H9 (cell line): ENCODE measurements around the gene UTP18. TPM values are rescaled to one million over a fixed set of nuclear protein-coding genes. Genes with fewer than 3 reads are reported as not detected.

Experiments used
- DNase-seq: peaks from one replicate; pipeline ENCODE4 v3.0.0-alpha.2; 2017
- H2AFZ ChIP-seq: one replicate; pipeline ENCODE4 v1.6.1; 2013; ENCODE audit warnings: mild to moderate bottlenecking, low read length, control low read depth, moderate library complexity
- H2AK5ac ChIP-seq: 2 replicates; pipeline ENCODE4 v1.6.1; 2013; ENCODE audit warnings: low read length, control low read depth, mixed read lengths; ENCODE audit not compliant: insufficient read length
- H2BK120ac ChIP-seq: one replicate; pipeline ENCODE4 v1.6.1; 2013; ENCODE audit warnings: low read depth, mild to moderate bottlenecking, low read length, control low read depth, inconsistent platforms; ENCODE audit not compliant: poor library complexity, severe bottlenecking
- H2BK12ac ChIP-seq: 2 replicates; pipeline ENCODE4 v1.6.1; 2013; ENCODE audit warnings: low read length, control low read depth, mixed read lengths, low read depth; ENCODE audit not compliant: insufficient read length
- H2BK15ac ChIP-seq: 2 replicates; pipeline ENCODE4 v1.6.1; 2013; ENCODE audit warnings: low read depth, low read length, control low read depth
- H2BK20ac ChIP-seq: one replicate; pipeline ENCODE4 v1.6.1; 2013; ENCODE audit warnings: low read depth, mild to moderate bottlenecking, low read length, control low read depth, inconsistent platforms; ENCODE audit not compliant: poor library complexity, severe bottlenecking
- H2BK5ac ChIP-seq: 2 replicates; pipeline ENCODE4 v1.6.1; 2013; ENCODE audit warnings: low read length, control low read depth, mixed read lengths; ENCODE audit not compliant: insufficient read length
- H3K14ac ChIP-seq: 2 replicates; pipeline ENCODE4 v1.6.1; 2013; ENCODE audit warnings: low read length, control low read depth; ENCODE audit not compliant: insufficient read depth
- H3K18ac ChIP-seq: 2 replicates; pipeline ENCODE4 v1.6.1; 2013; ENCODE audit warnings: low read depth, mild to moderate bottlenecking, mixed read lengths, low read length, control low read depth; ENCODE audit not compliant: insufficient read length
- H3K23ac ChIP-seq: 2 replicates; pipeline ENCODE4 v1.6.1; 2013; ENCODE audit warnings: low read length, control low read depth, mixed read lengths, low read depth; ENCODE audit not compliant: insufficient read length
- H3K23me2 ChIP-seq: 2 replicates; pipeline ENCODE4 v1.6.1; 2013; ENCODE audit warnings: low read depth, mild to moderate bottlenecking, mixed read lengths, low read length, control low read depth; ENCODE audit not compliant: insufficient read length, poor library complexity, severe bottlenecking
- H3K27ac ChIP-seq: 2 replicates; pipeline ENCODE4 v1.5.1; 2013; ENCODE audit warnings: low read length, control low read depth, mixed read lengths, low read depth; ENCODE audit not compliant: insufficient read length
- H3K27me3 ChIP-seq: 2 replicates; pipeline ENCODE4 v1.6.1; 2013; ENCODE audit warnings: low read length, control low read depth, inconsistent platforms; ENCODE audit not compliant: insufficient read depth
- H3K4ac ChIP-seq: 2 replicates; pipeline ENCODE4 v1.6.1; 2013; ENCODE audit warnings: low read depth, mild to moderate bottlenecking, control low read depth, inconsistent platforms, low read length, moderate library complexity
- H3K4me1 ChIP-seq: 2 replicates; pipeline ENCODE4 v1.6.1; 2013; ENCODE audit warnings: low read length, control low read depth, inconsistent platforms; ENCODE audit not compliant: insufficient read depth
- H3K4me2 ChIP-seq: 2 replicates; pipeline ENCODE4 v1.6.1; 2013; ENCODE audit warnings: low read length, control low read depth, mixed read lengths; ENCODE audit not compliant: insufficient read length, insufficient read depth
- H3K56ac ChIP-seq: 2 replicates; pipeline ENCODE4 v1.6.1; 2013; ENCODE audit warnings: low read depth, mild to moderate bottlenecking, mixed read lengths, low read length, control low read depth; ENCODE audit not compliant: insufficient read length
- H3K79me1 ChIP-seq: 2 replicates; pipeline ENCODE4 v1.6.1; 2013; ENCODE audit warnings: low read depth, mild to moderate bottlenecking, moderate library complexity, low read length, control low read depth, inconsistent platforms; ENCODE audit not compliant: insufficient read depth, poor library complexity, severe bottlenecking
- H3K79me2 ChIP-seq: 2 replicates; pipeline ENCODE4 v1.6.1; 2013; ENCODE audit warnings: low read length, control low read depth, inconsistent platforms; ENCODE audit not compliant: insufficient read depth
- H3K9ac ChIP-seq: 2 replicates; pipeline ENCODE4 v1.6.1; 2013; ENCODE audit warnings: low read length, control low read depth, mixed read lengths; ENCODE audit not compliant: insufficient read length; ENCODE audit errors: extremely low read depth
- H3K9me3 ChIP-seq: one replicate; pipeline ENCODE4 v1.6.1; 2013; ENCODE audit warnings: low read depth, low read length, inconsistent platforms; ENCODE audit not compliant: control insufficient read depth
- H3T11ph ChIP-seq: one replicate; pipeline ENCODE4 v1.6.1; 2013; ENCODE audit warnings: mild to moderate bottlenecking, low read length, control low read depth, inconsistent platforms
- H4K20me1 ChIP-seq: one replicate; pipeline ENCODE4 v1.6.1; 2013; ENCODE audit not compliant: control insufficient read depth, insufficient read length, insufficient read depth
- H4K5ac ChIP-seq: 2 replicates; pipeline ENCODE4 v1.6.1; 2013; ENCODE audit warnings: low read depth, mild to moderate bottlenecking, mixed read lengths, low read length, control low read depth; ENCODE audit not compliant: insufficient read length
- H4K8ac ChIP-seq: replicated peaks from 2 replicates; pipeline ENCODE4 v1.6.1; 2013; ENCODE audit warnings: low read length, control low read depth, mixed read lengths, low read depth; ENCODE audit not compliant: insufficient read length
- H4K91ac ChIP-seq: 2 replicates; pipeline ENCODE4 v1.6.1; 2013; ENCODE audit warnings: low read depth, mild to moderate bottlenecking, moderate library complexity, mixed read lengths, low read length, control low read depth; ENCODE audit not compliant: insufficient read length
- H3K27ac Mint-ChIP-seq, 3 experiments: 2 replicates in 2 of 3; 3 replicates in 1 of 3; pipeline ENCODE4 v1.8.0; 2020 to 2021; ENCODE audit warnings: mixed read lengths in 3 of 3, mild to moderate bottlenecking in 1 of 3, moderate library complexity in 1 of 3
- H3K27me3 Mint-ChIP-seq: 2 replicates; pipeline ENCODE4 v1.8.0; 2021; ENCODE audit warnings: low read depth, mild to moderate bottlenecking, moderate library complexity, mixed read lengths
- H3K36me3 Mint-ChIP-seq, 3 experiments: 2 replicates in 2 of 3; 3 replicates in 1 of 3; pipeline ENCODE4 v1.8.0; 2020 to 2021; ENCODE audit warnings: low read depth in 3 of 3, mixed read lengths in 3 of 3; ENCODE audit not compliant: insufficient read depth in 1 of 3
- H3K4me1 Mint-ChIP-seq, 2 experiments: 2 replicates each; pipeline ENCODE4 v1.8.0; 2020; ENCODE audit warnings: mixed read lengths in 2 of 2
- H3K4me3 Mint-ChIP-seq, 2 experiments: 2 replicates in 1 of 2; 3 replicates in 1 of 2; pipeline ENCODE4 v1.8.0; 2020 to 2021; ENCODE audit warnings: mild to moderate bottlenecking in 2 of 2, mixed read lengths in 2 of 2, moderate library complexity in 1 of 2
- H3K9me3 Mint-ChIP-seq, 2 experiments: 2 replicates in 1 of 2; 3 replicates in 1 of 2; pipeline ENCODE4 v1.8.0; 2020; ENCODE audit warnings: mild to moderate bottlenecking in 2 of 2, mixed read lengths in 2 of 2, moderate library complexity in 1 of 2
- CTCF ChIP-seq: fragments of 200-600 bp; sonication (generic); conservative IDR thresholded peaks from 3 replicates; pipeline ENCODE4 v1.8.0; 2021; ENCODE audit warnings: antibody characterized with exemption, mild to moderate bottlenecking
- WGBS: extraction: QIAGEN DNeasy Blood & Tissue Kit; methylation state at CpG from one replicate; pipeline ENCODE4 v1.1.7; 2013; ENCODE audit warnings: missing lambda C conversion rate, low lambda C conversion rate, mixed read lengths; ENCODE audit not compliant: insufficient read length; ENCODE audit errors: extremely low coverage; 5-methylcytosine and 5-hydroxymethylcytosine counted together
- total RNA-seq: library from RNA; stranded (reverse); gene quantifications from 2 replicates; pipeline ENCODE4 v1.2.1, GENCODE V29; 2021

Gene UTP18
- total RNA-seq, 1 experiment from 2014 or later = 79.5 TPM

- DNase-seq = peak; percentile 61
- H3K27ac Mint-ChIP-seq = peak overlapping the region; percentile 91 to 99 (median 91)
- H4K20me1 ChIP-seq = no peaks in the 10 kb centered on the region
Measured at GRCh38 chr17:51258756-51259563, 1.4 kb upstream of the UTP18 start.

More at GRCh38 chr17:51258756-51259563, 1.4 kb upstream of the UTP18 start:
- Histone ChIP-seq H3K23ac (no peak overlapping the region), H3K79me1 (no peaks in the 10 kb centered on the region), H3K9me3 (no peaks in the 10 kb centered on the region), H3K27me3 (no peaks in the 10 kb centered on the region), H2BK12ac (peak overlapping the region; percentile 94), H3K4me2 (peak overlapping the region; percentile 95), H2BK20ac (no peak overlapping the region), H3K23me2 (peaks cover 13% of the 10 kb centered on the region), H4K5ac (peak overlapping the region; percentile 86), H4K8ac (no peak overlapping the region), H3K18ac (peak overlapping the region; percentile 97), H2AFZ (no peak overlapping the region), H3K14ac (peak overlapping the region; percentile 96), H3K4ac (peak overlapping the region; percentile 69; the same call in 1 of the 2 replicates), H3K4me1 (peaks cover 4% of the 10 kb centered on the region; the same call in 1 of the 2 replicates), H2AK5ac (no peak overlapping the region), H3K56ac (no peak overlapping the region), H2BK15ac (no peak overlapping the region), H3K79me2 (peaks cover 43% of the 10 kb centered on the region), H4K91ac (peak overlapping the region; percentile 77), H3K9ac (peak overlapping the region; percentile 88), H3K27ac (peak overlapping the region; percentile 69), H2BK5ac (peak overlapping the region; percentile 92), H3T11ph (no peak overlapping the region), H2BK120ac (peak overlapping the region; percentile 94)
- H3K27me3 Mint-ChIP-seq = peaks cover 1% of the 10 kb centered on the region; the same call in 1 of the 2 replicates
- TF ChIP-seq CTCF = no peak
- H3K4me1 Mint-ChIP-seq = peaks cover 28 to 35% of the 10 kb centered on the region in 2 experiments
- H3K4me3 Mint-ChIP-seq = peak overlapping the region; percentile 86 to 94
- no peaks in the 10 kb centered on the region for H3K9me3 Mint-ChIP-seq
- peaks cover 24 to 71% (median 58%) of the 10 kb centered on the region in 3 experiments for H3K36me3 Mint-ChIP-seq
- no CpG with 5 or more reads among the region's 18 CpGs for WGBS
